GM21723 (cell line): ENCODE results near the gene CBR3.
A peak's percentile ranks its signal among the peaks of the same experiment; 100 is the strongest.
"Not testable (repeated sequence)": the region's sequence is repeated elsewhere in the genome, so short reads cannot be mapped to it uniquely, and the experiment has no call there.

Experiments used
- ATAC-seq: cut with Tn5 transposase; IDR thresholded peaks from one replicate; pipeline ENCODE4 v1.9.1; 2021; ENCODE audit warnings: mild to moderate bottlenecking, moderate library complexity; ENCODE audit not compliant: unreplicated experiment

CBR3 gene

DNA sequence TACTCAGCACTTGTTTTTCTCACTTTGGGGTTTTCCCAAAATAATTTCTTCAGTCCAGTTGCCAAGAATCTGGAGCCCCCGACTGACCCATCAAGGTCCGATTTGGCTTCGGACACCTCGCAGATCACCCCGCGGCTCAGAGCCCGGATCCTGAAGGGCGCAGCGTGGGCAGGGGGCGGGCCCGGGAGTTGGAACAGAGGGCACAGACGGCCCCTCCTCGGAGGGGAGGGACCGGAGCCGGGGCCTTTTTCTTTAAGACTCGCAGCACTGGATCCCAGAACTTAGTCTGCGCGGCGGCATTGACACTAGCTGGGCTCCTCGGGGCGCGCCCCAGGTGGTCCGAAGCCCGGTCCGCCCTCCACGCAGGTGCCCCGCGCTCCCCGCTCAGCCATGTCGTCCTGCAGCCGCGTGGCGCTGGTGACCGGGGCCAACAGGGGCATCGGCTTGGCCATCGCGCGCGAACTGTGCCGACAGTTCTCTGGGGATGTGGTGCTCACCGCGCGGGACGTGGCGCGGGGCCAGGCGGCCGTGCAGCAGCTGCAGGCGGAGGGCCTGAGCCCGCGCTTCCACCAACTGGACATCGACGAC, at the start of gene CBR3:
Gene CBR3, plus strand, starts transcription at position 277 of the 588 bp plus-strand sequence. Its CDS starts 114 bp downstream, at position 391.
- ATAC-seq: no peak

- ATAC-seq: no peak
Measured at GRCh38 chr21:36087362-36088138, 47.3 kb upstream of the CBR3 start.

- no peak for ATAC-seq
Measured at GRCh38 chr21:36089946-36090345, 44.9 kb upstream of the CBR3 start.

GRCh38 chr21:36092681-36093080, 42.2 kb upstream of the CBR3 start:
- ATAC-seq: no peak

- no peak for ATAC-seq
Measured at GRCh38 chr21:36093512-36093911, 41.4 kb upstream of the CBR3 start.

DNA sequence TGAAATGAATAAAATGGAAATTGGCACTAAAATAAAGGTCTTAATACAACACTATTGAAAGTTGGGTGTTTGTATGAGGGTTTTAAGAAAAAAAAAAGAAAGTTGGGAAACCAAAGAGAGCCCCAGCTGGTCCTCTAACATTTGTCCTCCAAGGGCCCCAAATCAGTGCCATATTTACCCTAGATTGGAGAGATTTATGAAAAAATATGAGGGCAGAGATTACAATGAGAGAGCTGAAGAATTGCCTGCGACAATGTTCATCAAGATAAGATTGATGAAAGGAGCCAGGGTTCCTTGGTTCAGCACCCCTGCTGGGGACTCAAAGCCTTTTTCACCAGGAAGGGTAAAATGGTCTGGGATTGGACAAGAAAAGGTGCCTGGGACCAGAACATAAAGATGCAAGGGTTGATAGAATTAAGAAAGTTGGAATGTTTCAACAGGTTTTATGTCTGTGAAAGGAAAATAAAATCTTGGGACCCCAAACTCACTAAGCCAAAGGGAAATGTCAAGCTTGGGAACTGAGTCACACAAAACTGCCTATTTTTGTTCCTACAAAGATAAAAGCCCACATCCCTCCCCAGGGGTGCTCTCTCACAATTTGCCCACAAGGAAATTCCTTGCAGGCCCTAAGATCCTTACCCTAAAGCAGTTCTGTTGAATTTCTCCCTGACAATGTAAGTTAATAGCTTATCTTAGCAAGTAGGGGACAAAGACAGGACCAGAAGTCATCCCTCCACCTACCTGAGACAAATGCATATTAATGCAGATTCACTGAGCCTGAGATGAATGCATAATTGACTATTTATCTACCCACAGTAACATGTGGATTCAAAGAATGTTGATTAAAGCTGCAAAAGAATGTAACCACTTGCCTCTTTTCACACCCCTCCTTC, 38.2 kb upstream of the CBR3 start:
- ATAC-seq: no peak

GRCh38 chr21:36097427-36098181, 37.3 kb upstream of the CBR3 start:
- ATAC-seq: peak; percentile 55

DNA sequence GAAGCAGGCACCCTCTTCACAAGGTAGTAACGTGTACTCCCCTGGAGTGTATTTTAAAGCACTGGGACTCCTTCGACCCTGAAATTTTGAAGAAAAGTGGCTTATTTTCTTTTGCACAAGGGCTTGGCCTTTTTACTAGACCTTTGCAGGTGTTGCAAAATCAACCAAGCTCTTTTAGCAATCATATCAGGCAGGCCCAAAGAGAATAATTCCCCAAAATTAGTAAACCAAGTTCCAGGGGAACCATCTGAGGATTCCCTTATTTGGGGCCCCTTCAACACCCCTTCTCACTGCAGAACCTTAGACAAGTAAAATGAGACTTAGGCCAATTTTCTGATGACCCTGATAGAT, 36.7 kb upstream of the CBR3 start:
- ATAC-seq: no peak

- no peak for ATAC-seq
Measured at GRCh38 chr21:36099000-36099399, 35.9 kb upstream of the CBR3 start.

DNA sequence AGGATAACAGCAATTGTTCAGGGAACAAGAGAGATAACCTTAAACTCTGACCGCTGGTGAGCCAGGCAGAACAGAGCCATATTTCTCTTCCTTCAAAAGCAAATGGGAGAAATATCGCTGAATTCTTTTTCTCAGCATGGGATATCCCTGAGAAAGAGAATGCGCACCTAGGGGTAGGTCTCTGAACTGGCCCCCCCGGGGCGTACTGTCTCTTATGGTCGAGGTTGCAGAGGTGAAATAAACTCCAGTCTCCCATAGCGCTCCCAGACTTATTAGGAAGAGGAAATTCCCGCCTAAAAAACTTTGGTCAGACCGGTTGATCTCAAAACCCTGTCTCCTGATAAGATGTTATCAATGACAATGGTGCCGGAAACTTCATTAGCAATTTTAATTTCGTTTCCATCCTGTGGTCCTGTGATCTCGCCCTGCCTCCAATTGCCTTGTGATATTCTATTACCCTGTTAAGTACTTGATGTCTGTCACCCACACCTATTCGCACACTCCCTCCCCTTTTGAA, 35.1 kb upstream of the CBR3 start:
- not testable (repeated sequence) for ATAC-seq

- ATAC-seq: no peak
Measured at GRCh38 chr21:36100971-36101641, 33.8 kb upstream of the CBR3 start.

- ATAC-seq: no peak
Measured at GRCh38 chr21:36103434-36103833, 31.4 kb upstream of the CBR3 start.

DNA sequence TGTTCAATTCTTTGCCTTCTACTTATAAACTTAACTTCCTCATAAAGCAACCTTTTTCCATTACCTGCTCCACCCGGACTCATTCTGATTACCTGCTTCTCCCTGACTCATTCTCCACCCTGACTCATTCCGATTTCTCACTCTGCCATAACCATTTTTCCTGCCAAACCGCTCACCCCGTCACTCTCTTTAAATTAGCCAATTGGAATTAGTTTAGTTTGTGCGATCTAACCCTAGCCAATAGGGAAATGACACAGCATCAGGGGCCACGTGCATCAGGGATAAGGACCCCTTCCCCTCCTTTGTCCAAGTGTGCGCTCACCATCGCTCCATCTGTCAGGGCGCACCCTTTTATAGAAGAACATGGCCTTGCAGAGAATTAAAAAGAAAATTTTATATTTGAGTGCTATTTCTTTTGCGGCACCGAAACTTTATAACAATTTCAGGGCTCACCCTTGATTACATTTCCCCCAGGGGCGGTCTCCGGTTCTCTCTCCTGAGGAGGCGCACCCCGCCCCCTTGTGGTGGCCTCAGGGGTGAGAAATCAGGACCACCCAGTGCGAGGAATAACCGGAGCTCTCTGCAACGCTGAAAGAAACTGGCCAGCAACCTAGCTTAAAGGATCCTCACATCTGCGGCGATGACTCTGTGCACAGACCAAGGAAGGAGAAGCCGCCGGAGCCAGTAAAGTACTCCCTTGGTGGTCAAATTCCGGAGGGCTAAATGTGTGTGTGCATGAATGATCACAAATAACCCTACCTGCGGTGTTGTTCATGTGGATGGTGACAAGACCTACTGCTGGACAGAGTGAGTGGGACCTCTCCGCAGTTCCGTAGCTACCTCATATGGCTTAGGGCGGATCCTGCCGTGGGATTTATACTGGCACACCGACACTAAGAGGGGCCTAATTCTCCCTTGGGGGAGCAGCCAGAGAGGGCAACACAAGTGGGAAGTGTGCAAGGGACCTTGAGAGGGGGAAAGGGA, 30.3 kb upstream of the CBR3 start:
- no peak for ATAC-seq

GRCh38 chr21:36105327-36105842, 29.5 kb upstream of the CBR3 start:
- no peak for ATAC-seq

DNA sequence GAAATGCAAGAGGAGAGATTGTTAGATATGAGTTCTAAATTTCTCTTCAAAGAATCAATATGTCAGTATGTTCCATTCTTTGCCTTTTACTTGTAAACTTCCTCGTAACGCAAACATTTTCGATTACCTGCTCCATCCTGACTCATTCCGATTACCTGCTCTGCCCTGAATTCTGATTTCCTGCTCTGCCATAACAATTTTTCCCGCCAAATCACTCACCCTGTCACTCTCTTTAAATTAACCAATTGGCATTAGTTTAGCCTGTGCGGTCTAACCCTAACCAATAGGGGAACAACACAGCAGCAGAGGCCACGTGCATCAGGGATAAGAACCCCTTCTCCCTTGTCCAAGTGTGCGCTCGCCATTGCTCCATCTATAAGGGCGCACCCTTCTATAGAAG, 25.0 kb upstream of the CBR3 start:
- no peak for ATAC-seq

DNA sequence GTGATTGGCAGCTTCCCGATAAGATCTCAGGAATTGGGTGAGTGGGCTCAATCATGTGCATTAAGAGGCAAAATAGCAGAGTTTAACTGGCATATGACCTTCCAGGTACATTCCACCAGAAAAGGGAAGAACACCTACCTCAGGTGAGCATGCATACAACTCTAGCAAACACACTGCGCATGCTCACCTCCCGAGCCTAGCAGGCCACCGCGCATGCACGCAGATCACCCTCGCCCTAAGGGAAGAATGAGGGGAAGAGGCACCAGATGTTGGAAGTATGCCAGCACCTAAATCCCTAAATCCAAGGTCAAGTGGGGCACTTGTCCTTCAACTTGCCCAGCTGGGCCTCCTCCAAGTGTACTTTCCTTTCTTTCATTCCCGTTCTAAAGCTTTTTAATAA, 23.6 kb upstream of the CBR3 start:
- ATAC-seq: no peak

DNA sequence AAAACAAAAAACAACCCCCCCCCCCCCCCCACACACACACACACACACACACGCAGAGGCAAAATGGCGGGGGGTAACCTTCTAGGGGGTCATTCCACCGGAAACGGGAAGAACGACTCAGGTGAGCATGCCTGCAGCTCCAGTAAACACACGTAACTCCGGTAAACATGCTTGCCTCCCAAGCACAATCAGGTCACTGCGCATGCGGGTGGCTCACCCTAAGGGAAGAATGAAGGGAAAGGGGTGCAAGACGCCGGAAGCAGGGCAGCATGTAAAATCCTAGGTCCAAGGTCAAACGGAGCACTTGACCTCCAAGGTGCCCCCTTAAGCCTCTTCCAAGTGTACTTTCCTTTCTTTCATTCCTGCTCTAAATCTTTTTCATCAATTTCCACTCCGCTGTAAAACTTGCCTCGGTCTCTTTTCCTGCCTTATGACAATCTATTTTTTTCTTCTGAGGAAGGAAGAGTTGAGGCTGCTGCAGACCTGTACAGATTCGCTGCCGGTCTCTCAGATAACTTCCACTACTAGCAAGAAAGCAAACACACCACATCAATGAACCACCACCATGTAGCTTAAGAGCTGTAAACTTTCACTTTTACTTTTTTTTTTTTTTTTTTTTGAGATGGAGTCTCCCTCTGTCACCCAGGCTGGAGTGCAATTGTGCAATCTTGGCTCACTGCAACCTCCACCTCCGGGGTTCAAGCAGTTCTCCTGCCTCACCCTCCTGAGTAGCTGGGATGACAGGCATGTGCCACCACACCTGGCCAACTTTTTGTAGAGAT, 21.0 kb upstream of the CBR3 start:
- ATAC-seq: no peak

DNA sequence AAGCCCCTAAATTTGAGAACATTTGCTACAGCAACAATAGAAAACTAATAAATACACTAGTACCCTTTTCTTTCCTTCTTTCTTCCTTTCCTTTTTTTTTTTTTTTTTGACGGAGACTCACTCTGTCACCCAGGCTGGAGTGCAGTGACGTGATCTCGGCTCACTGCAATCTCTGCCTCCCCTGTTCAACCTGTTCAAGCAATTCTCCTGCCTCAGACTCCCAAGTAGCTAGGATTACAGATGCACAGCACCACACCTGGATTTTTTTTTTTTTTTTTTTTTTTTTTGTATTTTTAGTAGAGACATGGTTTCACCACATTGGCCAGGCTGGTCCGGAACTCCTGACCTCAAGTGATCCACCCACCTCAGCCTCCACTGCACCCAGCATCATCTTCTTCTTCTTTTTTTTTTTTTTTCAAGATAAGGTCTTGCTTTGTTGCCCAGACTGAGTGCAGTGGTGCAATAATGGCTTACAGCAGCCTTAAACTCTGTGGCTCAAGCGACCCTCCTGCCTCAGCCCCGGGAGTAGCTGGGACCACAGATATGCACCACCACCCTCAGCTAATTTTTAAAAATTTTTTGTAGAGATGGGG, 19.6 kb upstream of the CBR3 start:
- no peak for ATAC-seq
